HL-60 (cell line): Measurements from ENCODE around the gene LYRM2.

Experiments used
- GABPA ChIP-seq: IDR thresholded peaks from 2 replicates; pipeline ENCODE4 v1.6.1; 2012; ENCODE audit warnings: low read depth
- POLR2AphosphoS5 ChIP-seq: IDR thresholded peaks from 2 replicates; pipeline ENCODE4 v1.6.1; 2012; ENCODE audit warnings: low read depth
- SPI1 ChIP-seq: IDR thresholded peaks from 2 replicates; pipeline ENCODE4 v1.6.1; 2012; ENCODE audit warnings: low read depth, mild to moderate bottlenecking, borderline replicate concordance
- TF ChIP-seq, protein P1 (sequence below): IDR thresholded peaks from one replicate; pipeline ENCODE4 v1.5.1; 2011; ENCODE audit warnings: low read length, control low read depth, inconsistent platforms; ENCODE audit not compliant: insufficient read depth
- TF ChIP-seq, protein P2 (sequence below): IDR thresholded peaks from 2 replicates; pipeline ENCODE4 v1.6.1; 2012; ENCODE audit warnings: low read depth; ENCODE audit not compliant: insufficient replicate concordance

DNA sequence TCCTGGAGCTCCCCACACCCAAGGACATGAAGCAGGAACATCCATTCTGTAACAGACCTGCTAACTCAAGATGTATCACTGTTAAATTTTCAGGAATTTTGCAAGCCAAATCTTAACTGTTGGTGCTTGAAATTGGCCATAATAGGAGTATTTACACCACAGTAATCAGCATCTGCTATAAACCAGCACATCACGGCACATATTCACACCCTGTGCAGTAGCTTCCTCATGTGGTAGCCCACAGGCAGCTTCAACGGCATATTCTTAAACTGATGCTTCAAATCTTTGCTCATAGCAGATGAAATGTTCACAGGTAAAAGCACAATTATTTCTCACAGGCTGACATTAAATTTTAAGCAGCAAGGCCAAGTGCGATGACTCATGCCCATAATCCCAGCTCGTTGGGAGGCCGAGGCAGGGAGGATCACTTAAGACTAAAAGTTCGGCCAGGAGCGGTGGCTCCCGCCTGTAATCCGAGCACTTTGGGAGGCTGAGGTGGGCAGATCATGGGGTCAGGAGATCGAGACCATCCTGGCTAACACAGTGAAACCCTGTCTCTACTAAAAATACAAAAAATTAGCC, 43.5 kb upstream of the LYRM2 start:
- TF ChIP-seq, protein P1, sequence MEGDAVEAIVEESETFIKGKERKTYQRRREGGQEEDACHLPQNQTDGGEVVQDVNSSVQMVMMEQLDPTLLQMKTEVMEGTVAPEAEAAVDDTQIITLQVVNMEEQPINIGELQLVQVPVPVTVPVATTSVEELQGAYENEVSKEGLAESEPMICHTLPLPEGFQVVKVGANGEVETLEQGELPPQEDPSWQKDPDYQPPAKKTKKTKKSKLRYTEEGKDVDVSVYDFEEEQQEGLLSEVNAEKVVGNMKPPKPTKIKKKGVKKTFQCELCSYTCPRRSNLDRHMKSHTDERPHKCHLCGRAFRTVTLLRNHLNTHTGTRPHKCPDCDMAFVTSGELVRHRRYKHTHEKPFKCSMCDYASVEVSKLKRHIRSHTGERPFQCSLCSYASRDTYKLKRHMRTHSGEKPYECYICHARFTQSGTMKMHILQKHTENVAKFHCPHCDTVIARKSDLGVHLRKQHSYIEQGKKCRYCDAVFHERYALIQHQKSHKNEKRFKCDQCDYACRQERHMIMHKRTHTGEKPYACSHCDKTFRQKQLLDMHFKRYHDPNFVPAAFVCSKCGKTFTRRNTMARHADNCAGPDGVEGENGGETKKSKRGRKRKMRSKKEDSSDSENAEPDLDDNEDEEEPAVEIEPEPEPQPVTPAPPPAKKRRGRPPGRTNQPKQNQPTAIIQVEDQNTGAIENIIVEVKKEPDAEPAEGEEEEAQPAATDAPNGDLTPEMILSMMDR: no peak
- TF ChIP-seq POLR2AphosphoS5 (no peak), GABPA (no peak), SPI1 (no peak)
- TF ChIP-seq, protein P2, sequence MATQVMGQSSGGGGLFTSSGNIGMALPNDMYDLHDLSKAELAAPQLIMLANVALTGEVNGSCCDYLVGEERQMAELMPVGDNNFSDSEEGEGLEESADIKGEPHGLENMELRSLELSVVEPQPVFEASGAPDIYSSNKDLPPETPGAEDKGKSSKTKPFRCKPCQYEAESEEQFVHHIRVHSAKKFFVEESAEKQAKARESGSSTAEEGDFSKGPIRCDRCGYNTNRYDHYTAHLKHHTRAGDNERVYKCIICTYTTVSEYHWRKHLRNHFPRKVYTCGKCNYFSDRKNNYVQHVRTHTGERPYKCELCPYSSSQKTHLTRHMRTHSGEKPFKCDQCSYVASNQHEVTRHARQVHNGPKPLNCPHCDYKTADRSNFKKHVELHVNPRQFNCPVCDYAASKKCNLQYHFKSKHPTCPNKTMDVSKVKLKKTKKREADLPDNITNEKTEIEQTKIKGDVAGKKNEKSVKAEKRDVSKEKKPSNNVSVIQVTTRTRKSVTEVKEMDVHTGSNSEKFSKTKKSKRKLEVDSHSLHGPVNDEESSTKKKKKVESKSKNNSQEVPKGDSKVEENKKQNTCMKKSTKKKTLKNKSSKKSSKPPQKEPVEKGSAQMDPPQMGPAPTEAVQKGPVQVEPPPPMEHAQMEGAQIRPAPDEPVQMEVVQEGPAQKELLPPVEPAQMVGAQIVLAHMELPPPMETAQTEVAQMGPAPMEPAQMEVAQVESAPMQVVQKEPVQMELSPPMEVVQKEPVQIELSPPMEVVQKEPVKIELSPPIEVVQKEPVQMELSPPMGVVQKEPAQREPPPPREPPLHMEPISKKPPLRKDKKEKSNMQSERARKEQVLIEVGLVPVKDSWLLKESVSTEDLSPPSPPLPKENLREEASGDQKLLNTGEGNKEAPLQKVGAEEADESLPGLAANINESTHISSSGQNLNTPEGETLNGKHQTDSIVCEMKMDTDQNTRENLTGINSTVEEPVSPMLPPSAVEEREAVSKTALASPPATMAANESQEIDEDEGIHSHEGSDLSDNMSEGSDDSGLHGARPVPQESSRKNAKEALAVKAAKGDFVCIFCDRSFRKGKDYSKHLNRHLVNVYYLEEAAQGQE: no peak
